ENCODE measurements around the gene SEC22C.
"Not testable (repeated sequence)": the region's sequence is repeated elsewhere in the genome, so short reads cannot be mapped to it uniquely, and the experiment has no call there.

The SEC22C gene

GRCh38 chr3:42581709-42582473 lies at the start of gene SEC22C:
TSS of gene SEC22C (minus strand) at chr3:42581967. CDS start at chr3:42569046, 12,921 bp downstream.
- DNase-seq (ENCODE audit: low read depth, low spot score), result peak; percentile 97

DNA sequence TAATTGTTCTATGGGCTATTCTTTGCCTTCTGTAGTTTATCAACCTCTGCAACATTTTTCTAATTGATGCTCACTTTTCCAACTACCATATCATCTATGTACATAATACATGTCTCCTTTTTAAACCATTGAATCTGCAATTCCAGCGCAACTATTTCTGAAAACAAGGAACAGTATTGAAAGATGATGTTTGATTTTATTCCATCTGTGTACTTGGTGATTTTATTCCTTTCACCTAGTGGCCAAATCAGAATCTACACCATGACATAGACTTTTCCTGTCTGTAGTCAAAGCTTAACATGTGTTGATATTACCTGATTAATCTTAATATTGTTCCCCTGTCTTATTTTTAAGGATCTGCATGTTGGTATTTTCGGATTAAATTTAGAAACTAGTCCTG lies 31.7 kb upstream of the SEC22C start:
- DNase-seq (ENCODE audit: low read depth, low spot score), result no peak

- no peak for DNase-seq (ENCODE audit: low read depth, low spot score)
Measured at GRCh38 chr3:42612928-42613327, 31.2 kb upstream of the SEC22C start.

DNA sequence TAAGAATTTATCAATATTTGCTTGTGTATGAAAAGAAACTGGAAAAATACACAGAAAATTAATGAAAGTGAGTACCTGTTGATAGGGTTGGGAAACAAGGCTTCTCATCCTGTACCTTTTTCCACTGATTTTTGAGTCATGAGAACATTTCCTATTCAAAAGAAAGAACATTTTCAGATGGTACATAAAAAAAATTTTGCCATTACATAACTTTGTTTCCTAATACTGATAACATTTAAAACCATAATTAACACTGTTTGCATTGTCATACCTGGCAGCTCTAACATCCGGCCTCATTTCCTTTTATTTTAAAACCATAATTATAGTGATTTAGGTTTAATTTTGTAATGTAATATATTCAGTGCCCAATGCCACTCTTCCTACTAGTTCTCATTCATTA lies 30.4 kb upstream of the SEC22C start:
- DNase-seq (ENCODE audit: low read depth, low spot score), result no peak

DNA sequence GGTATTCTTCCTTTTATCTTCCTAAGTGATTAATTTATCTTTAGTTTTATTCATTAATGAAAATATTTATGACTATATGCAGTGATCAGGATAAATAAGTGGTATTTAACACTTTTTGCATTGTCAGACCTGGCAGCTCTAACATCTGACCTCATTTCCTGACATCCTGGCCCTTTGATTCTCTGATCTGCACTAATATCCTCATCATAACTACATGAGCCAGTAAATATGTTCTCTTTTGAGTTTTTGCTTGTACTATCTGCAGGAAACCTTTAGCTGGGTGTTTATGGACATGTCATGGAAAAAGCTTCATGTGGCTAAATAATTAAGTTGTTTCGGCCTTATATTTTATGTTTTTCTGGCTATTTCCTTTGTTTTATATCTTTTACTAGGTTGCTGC lies 29.2 kb upstream of the SEC22C start:
- DNase-seq (ENCODE audit: low read depth, low spot score), result no peak

DNA sequence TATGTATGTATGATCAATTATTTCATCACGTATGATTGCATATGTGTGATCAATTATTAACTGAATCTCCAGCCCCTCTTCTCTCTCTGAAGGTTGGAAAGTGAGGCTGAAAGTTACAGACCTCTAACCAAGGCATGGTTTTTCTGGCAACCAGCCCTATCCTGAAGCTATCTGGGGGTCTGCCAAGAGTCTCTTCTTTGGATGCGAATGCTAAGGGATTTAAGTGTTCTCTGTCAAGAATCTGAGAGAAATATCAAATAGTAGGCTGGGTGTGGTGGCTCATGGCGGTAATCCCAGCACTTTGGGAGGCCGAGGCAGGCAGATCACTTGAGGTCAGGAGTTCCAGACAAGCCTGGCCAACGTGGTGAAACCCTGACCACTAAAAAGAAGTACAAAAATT lies 26.8 kb upstream of the SEC22C start:
- DNase-seq (ENCODE audit: low read depth, low spot score), result peak; percentile 52

DNA sequence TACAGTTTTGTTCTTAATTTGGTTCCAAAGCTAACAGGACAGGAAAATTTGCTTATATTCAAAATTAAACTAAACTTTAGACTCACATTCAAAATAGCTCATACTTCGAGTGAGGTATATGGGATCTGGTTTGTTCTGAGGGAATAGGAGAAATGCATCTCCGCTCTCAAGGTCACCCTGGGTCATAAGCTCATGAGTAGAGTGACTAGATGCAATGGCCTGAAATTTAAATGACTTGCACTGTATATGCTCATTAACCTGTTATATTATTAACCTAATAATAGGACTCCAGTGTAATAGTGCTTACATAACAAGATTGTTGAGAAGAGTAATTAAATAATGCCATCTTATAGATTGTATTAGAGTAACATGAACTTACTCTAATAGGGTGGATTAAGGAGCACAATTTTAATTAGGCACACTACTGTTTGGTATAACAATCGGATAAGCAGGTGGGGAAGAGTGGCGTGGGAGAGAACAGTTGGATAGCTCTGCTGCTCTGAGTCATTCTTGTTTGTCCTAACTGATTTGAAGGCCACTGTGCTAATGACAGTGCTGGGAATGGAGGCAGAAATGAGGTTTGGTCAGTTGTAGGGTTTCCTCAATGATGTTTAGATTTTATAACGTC lies 23.9 kb upstream of the SEC22C start:
- peak; percentile 36 for DNase-seq (ENCODE audit: low read depth, low spot score)

GRCh38 chr3:42602961-42603360 lies 21.2 kb upstream of the SEC22C start:
- no peak for DNase-seq (ENCODE audit: low read depth, low spot score)

- DNase-seq (ENCODE audit: low read depth, low spot score), result peak; percentile 18
Measured at GRCh38 chr3:42601896-42602581, 20.3 kb upstream of the SEC22C start.

DNA sequence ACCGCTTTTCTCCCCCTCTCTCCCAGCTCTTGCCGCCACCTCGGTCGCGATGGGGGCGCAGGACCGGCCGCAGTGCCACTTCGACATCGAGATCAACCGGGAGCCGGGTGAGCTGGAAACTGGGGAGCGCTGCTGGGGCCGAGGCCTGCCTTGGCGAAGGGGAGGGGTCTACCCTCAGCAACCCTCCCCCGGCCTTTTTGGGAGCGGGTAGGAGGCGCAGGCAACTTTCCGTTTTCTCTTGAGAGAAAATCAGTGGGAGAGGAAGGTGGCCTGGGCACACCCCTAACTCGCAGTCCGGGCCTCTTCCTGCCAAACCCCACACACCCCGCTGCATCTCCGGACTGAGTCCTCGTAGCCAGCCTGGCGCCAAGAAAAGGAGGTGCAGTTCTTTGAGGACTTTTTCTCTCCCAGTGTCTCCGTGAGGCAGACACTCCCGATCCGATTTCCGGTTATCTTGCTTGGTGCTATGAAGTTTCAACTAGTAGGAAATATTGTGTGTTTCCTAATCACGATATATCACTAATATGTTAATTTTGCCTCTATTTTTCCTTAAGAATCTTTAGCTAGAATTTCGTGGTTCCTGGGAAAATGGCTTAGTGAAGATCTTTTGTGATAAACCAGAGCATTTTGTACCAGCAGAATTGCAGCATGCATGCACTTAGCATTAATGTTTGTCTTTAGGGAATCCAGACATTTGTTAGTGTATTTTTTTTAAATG lies 19.4 kb upstream of the SEC22C start:
- peak; percentile 75 for DNase-seq (ENCODE audit: low read depth, low spot score)

DNA sequence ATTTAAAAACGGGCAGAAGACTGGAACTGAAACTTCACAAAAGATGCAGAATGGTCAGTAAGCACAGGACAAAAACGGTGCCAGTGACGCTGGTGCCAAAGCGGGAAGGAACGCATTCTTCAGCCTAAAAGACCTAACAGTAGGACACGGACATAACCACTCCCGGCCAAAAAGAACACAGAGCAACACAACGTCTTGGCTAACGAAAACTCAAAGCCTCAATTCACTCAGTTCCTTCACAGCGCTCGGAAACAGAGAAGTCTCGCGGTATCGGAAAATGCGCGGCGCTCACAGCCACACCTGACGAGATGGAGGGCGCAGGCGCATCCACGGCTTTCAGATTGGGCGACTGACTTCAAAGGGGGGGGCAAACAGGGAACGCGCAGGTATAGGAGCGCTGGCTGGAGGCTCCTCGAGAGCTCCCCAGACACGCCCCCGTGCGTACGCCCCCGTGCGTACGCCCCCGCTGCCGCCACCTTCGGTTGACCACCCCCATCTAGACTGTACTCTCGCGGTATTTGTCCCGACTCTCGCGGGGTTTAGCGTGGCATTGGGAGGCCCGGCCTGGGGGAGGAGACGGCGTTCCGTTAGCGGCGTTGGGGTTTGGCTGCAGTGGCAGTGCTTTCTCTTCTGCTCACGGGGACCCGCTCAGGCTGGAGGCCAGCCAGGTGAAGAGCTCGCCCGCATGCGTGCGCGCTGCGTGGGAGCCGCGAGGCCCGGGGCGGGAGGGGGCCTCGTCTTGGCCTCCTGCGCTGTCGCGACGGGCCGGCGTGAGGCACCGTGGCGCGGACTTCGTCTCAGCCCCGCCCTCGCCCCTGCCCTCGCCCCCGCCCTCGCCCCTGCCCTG lies 18.6 kb upstream of the SEC22C start, which contains the start of gene NKTR:
Gene NKTR (plus strand): TSS at position 576 of the 847 bp plus-strand sequence. CDS start 321 bp downstream, outside the sequence.
- peak; percentile 100 for DNase-seq (ENCODE audit: low read depth, low spot score)

DNA sequence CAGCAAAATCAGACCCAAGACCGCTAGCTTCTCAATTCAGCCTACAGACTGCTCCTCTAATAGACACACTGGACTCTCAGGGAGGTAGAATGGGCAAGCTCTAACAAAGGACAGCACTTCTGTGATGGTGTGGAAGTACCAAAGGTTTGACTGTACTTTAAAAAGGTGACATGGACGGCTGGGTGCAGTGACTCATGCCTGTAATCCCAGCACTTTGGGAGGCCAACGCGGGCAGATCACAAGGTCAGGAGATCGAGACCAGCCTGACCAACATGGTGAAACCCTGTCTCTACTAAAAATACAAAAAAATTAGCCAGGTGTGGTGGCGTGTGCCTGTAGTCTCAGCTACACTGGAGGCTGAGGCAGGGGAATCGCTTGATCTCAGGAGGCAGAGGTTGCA lies 15.3 kb upstream of the SEC22C start:
- DNase-seq (ENCODE audit: low read depth, low spot score), result not testable (repeated sequence)

- no peak for DNase-seq (ENCODE audit: low read depth, low spot score)
Measured at GRCh38 chr3:42595682-42596081, 13.9 kb upstream of the SEC22C start.

GRCh38 chr3:42593635-42594034 lies 11.9 kb upstream of the SEC22C start:
- DNase-seq (ENCODE audit: low read depth, low spot score), result no peak

DNA sequence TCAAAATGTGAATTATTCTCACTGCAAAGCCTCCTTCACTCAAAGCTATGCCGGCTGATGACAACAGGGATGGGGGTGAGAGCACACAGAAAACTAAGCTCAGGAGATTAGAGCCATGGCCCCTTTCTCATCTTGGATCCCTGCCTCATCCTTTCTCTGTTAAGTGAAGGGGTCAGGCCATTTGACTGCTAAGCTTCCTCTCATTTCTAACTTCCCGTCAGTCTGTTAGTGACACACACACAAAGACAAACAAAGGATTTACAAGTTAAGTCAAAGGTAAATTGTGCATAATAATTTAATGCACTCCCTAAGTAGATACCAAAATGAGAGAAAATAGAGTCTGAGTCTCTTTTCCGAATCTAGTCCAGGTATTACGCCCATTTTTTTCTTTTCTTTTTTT lies 10.0 kb upstream of the SEC22C start:
- no peak for DNase-seq (ENCODE audit: low read depth, low spot score)

- DNase-seq (ENCODE audit: low read depth, low spot score), result peak; percentile 41
Measured at GRCh38 chr3:42590989-42591756, 9.4 kb upstream of the SEC22C start.

- no peak for DNase-seq (ENCODE audit: low read depth, low spot score)
Measured at GRCh38 chr3:42589382-42590109, 7.8 kb upstream of the SEC22C start.

DNA sequence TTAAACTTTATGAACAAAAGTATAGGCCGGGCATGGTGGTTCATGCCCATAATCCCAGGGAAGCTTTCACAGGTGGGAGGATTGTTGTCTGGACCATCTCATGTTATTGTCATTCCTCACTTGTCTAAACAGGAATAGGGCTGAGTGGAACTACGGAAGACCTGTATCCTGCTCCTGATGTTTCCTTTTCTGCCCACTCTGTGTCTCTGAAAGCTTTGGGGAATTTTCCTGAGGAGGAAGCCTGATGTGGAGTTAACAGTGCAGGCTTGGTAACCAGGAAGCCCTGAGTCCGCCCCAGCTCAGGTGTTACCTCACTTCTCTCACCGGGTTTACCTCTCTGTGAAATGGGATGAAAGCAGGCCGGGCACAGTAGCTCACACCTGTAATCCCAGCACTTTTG lies 6.9 kb upstream of the SEC22C start:
- no peak for DNase-seq (ENCODE audit: low read depth, low spot score)

DNA sequence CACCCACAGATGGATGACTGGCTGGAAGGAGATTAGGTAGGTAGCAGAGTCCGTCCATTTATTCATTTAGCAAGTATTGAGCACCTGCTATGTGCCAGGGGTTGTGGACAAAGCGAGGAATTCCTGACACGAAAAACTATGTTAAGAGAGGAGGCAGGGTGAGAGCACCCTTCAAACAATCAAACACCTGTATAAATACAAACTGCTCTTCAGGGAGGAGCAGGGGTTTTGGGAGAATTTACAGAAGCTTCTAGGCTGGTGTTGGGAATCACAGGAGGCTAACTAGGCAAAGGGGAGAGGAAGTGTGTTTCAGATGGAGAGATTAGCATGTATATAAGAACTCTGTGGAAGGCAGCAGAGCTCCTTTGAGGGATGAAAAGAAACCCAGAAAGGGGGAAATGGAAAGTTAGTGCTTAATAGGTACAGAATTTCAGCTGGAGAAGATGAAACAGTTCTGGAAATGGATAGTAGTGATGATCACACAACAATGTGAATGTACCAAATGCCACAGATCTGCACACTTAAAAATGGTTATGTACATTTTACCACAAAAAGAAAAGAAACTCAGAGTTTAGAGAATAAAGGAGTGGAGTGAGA lies 805 bp upstream of the SEC22C start:
- DNase-seq (ENCODE audit: low read depth, low spot score), result no peak
